ENCODE results near the gene NLK. TPM values are rescaled to one million over a fixed set of nuclear protein-coding genes. Genes with fewer than 3 reads are reported as not detected.
"Not testable (repeated sequence)": the region's sequence is repeated elsewhere in the genome, so short reads cannot be mapped to it uniquely, and the experiment has no call there.

The NLK gene
- total RNA-seq, 2 experiments from 2014 or later, result 12.8 to 14.4 TPM

- Mint-ChIP-seq H3K9me3 (no peaks in the 10 kb centered on the region), H3K4me1 (no peaks in the 10 kb centered on the region), H3K27ac (no peak overlapping the region), H3K4me3 (no peak overlapping the region), H3K27me3 (peaks cover 8% of the 10 kb centered on the region), H3K36me3 (no peaks in the 10 kb centered on the region)
- POLR2A ChIA-PET, result no interaction called here
- DNase-seq, result no peak
- ATAC-seq (ENCODE audit: low read depth), result no peak
Measured at GRCh38 chr17:28221751-28222414, 179.4 kb downstream of the NLK start.

GRCh38 chr17:28225271-28225670 lies 182.8 kb downstream of the NLK start:
- no peak overlapping the region for H3K4me3 Mint-ChIP-seq
- H3K27me3 Mint-ChIP-seq, result peaks cover 33% of the 10 kb centered on the region
- DNase-seq (no peak), ATAC-seq (ENCODE audit: low read depth) (no peak)
- no peaks in the 10 kb centered on the region for H3K36me3 Mint-ChIP-seq
- H3K9me3 Mint-ChIP-seq, result no peaks in the 10 kb centered on the region
- H3K4me1 Mint-ChIP-seq, result peaks cover 10% of the 10 kb centered on the region
- no peak overlapping the region for H3K27ac Mint-ChIP-seq
- POLR2A ChIA-PET, result no interaction called here

- peaks cover 39% of the 10 kb centered on the region for H3K27me3 Mint-ChIP-seq
- no peaks in the 10 kb centered on the region for H3K9me3 Mint-ChIP-seq
- H3K4me3 Mint-ChIP-seq, result no peak overlapping the region
- ATAC-seq (ENCODE audit: low read depth) (no peak), DNase-seq (no peak)
- H3K4me1 Mint-ChIP-seq, result peaks cover 11% of the 10 kb centered on the region
- no peaks in the 10 kb centered on the region for H3K36me3 Mint-ChIP-seq
- H3K27ac Mint-ChIP-seq, result no peak overlapping the region
- POLR2A ChIA-PET, result no interaction called here
Measured at GRCh38 chr17:28225867-28226266, 183.4 kb downstream of the NLK start.

- DNase-seq (no peak), ATAC-seq (ENCODE audit: low read depth) (no peak)
- Mint-ChIP-seq H3K27me3 (peaks cover 40% of the 10 kb centered on the region), H3K9me3 (no peaks in the 10 kb centered on the region), H3K4me3 (peak overlapping the region; percentile 37), H3K36me3 (no peaks in the 10 kb centered on the region), H3K27ac (no peak overlapping the region), H3K4me1 (peaks cover 11% of the 10 kb centered on the region)
- POLR2A ChIA-PET, result no interaction called here
Measured at GRCh38 chr17:28226563-28227315, 184.3 kb downstream of the NLK start.

GRCh38 chr17:28227316-28228108 lies 185.0 kb downstream of the NLK start:
- DNase-seq (peak; percentile 53), ATAC-seq (ENCODE audit: low read depth) (peak; percentile 40)
- Mint-ChIP-seq H3K4me1 (peaks cover 11% of the 10 kb centered on the region), H3K36me3 (no peaks in the 10 kb centered on the region), H3K27ac (no peak overlapping the region), H3K27me3 (peaks cover 46% of the 10 kb centered on the region), H3K9me3 (no peaks in the 10 kb centered on the region), H3K4me3 (peak overlapping the region; percentile 80)
- POLR2A ChIA-PET, result no interaction called here

GRCh38 chr17:28228109-28228840 lies 185.8 kb downstream of the NLK start:
- Mint-ChIP-seq H3K27me3 (peaks cover 51% of the 10 kb centered on the region), H3K4me1 (peaks cover 11% of the 10 kb centered on the region), H3K36me3 (no peaks in the 10 kb centered on the region), H3K9me3 (no peaks in the 10 kb centered on the region), H3K4me3 (peak overlapping the region; percentile 80), H3K27ac (no peak overlapping the region)
- POLR2A ChIA-PET, result no interaction called here
- DNase-seq (no peak), ATAC-seq (ENCODE audit: low read depth) (peak; percentile 15)

GRCh38 chr17:28228986-28229729 lies 186.7 kb downstream of the NLK start:
- POLR2A ChIA-PET, result no interaction called here
- H3K27me3 Mint-ChIP-seq, result peaks cover 52% of the 10 kb centered on the region
- H3K9me3 Mint-ChIP-seq, result no peaks in the 10 kb centered on the region
- H3K4me1 Mint-ChIP-seq, result peaks cover 11% of the 10 kb centered on the region
- no peak overlapping the region for H3K27ac Mint-ChIP-seq
- no peak for ATAC-seq (ENCODE audit: low read depth)
- no peak overlapping the region for H3K4me3 Mint-ChIP-seq
- DNase-seq, result no peak
- H3K36me3 Mint-ChIP-seq, result no peaks in the 10 kb centered on the region

GRCh38 chr17:28230011-28230410 lies 187.5 kb downstream of the NLK start:
- POLR2A ChIA-PET, result no interaction called here
- H3K4me1 Mint-ChIP-seq, result peaks cover 11% of the 10 kb centered on the region

GRCh38 chr17:28230607-28231006 lies 188.1 kb downstream of the NLK start:
- POLR2A ChIA-PET; H3K27ac Mint-ChIP-seq; DNase-seq; ATAC-seq (ENCODE audit: low read depth); H3K9me3 Mint-ChIP-seq; H3K4me3 Mint-ChIP-seq; H3K36me3 Mint-ChIP-seq: not testable (repeated sequence)
- peaks cover 11% of the 10 kb centered on the region for H3K4me1 Mint-ChIP-seq
- H3K27me3 Mint-ChIP-seq, result peaks cover 50% of the 10 kb centered on the region

More at GRCh38 chr17:28230011-28230410, 187.5 kb downstream of the NLK start:
- peak; percentile 56 for ATAC-seq (ENCODE audit: low read depth)
- Mint-ChIP-seq H3K27me3 (peaks cover 52% of the 10 kb centered on the region), H3K36me3 (no peaks in the 10 kb centered on the region), H3K4me3 (no peak overlapping the region), H3K9me3 (no peaks in the 10 kb centered on the region), H3K27ac (no peak overlapping the region)
- no peak for DNase-seq

GRCh38 chr17:28231624-28232023 lies 189.1 kb downstream of the NLK start:
- ATAC-seq (ENCODE audit: low read depth); DNase-seq; H3K36me3 Mint-ChIP-seq; H3K9me3 Mint-ChIP-seq; H3K4me3 Mint-ChIP-seq; H3K27ac Mint-ChIP-seq; POLR2A ChIA-PET: not testable (repeated sequence)
- Mint-ChIP-seq H3K4me1 (peaks cover 11% of the 10 kb centered on the region), H3K27me3 (peaks cover 46% of the 10 kb centered on the region)

GRCh38 chr17:28232966-28233870 lies 190.7 kb downstream of the NLK start:
- H3K36me3 Mint-ChIP-seq; H3K9me3 Mint-ChIP-seq; H3K27ac Mint-ChIP-seq; H3K4me1 Mint-ChIP-seq; POLR2A ChIA-PET; DNase-seq; ATAC-seq (ENCODE audit: low read depth); H3K4me3 Mint-ChIP-seq: not testable (repeated sequence)
- peaks cover 36% of the 10 kb centered on the region for H3K27me3 Mint-ChIP-seq

Measured in activated naive CD8-positive, alpha-beta T cell treated with anti-CD3 and anti-CD28 coated beads, Interleukin-2, amount 10 ng/mL, durations not matched to agents 7 days and 5 days (primary cell).